Esophagus squamous epithelium (tissue), 5 donors: ENCODE results near the gene LAMA1. TPM values are rescaled to one million over a fixed set of nuclear protein-coding genes. Genes with fewer than 3 reads are reported as not detected.

Experiments used
- DNase-seq: peaks from one replicate; lab custom pipeline; 2025; lab: John Stamatoyannopoulos, UW
- H3K27ac ChIP-seq, 4 donors: fragments of 200-600 bp; sonication (generic); one replicate each; pipeline ENCODE4 v1.5.1; 2016 to 2019; ENCODE audit warnings: mild to moderate bottlenecking in 1 of 4
- H3K27me3 ChIP-seq, 4 donors: fragments of 200-600 bp; sonication (generic); 1 replicate in 3 of 4; 2 replicates in 1 of 4; pipeline versions ENCODE4 v1.5.1 to v1.6.0; 2017 to 2021; ENCODE audit warnings: antibody characterized with exemption in 1 of 4
- H3K36me3 ChIP-seq, 3 donors: fragments of 200-600 bp; sonication (generic); one replicate each; pipeline ENCODE4 v1.5.1; 2016 to 2019
- H3K4me1 ChIP-seq, 3 donors: fragments of 200-600 bp; sonication (generic); one replicate each; pipeline ENCODE4 v1.5.1; 2017 to 2019
- H3K4me3 ChIP-seq, 4 donors: fragments of 200-600 bp; sonication (generic); 1 replicate in 3 of 4; 2 replicates in 1 of 4; pipeline ENCODE4 v1.5.1; 2016 to 2019; ENCODE audit warnings: mild to moderate bottlenecking in 2 of 4, moderate library complexity in 1 of 4
- H3K9me3 ChIP-seq, 3 donors: fragments of 200-600 bp; sonication (generic); one replicate each; pipeline ENCODE4 v1.5.1; 2016 to 2019
- CTCF ChIP-seq, 6 experiments: fragments of 450-650 bp in 4 of 6; fragments of 200-600 bp in 2 of 6; sonication (generic) in 2 of 6; IDR thresholded peaks; one replicate each; pipeline ENCODE4 v1.5.1; 2016 to 2019; ENCODE audit warnings: antibody characterized with exemption in 6 of 6, mild to moderate bottlenecking in 4 of 6, moderate library complexity in 4 of 6
- POLR2A ChIP-seq, 4 donors: fragments of 450-650 bp; IDR thresholded peaks; one replicate each; pipeline ENCODE4 v1.6.1; 2017; ENCODE audit warnings: antibody characterized with exemption in 4 of 4, mild to moderate bottlenecking in 4 of 4, moderate library complexity in 3 of 4
- whole genome bisulfite sequencing, 2 donors: methylation state at CpG; one replicate each; pipeline ENCODE4 v1.1.5; 2018; 5-methylcytosine and 5-hydroxymethylcytosine counted together
- intact Hi-C: fragments of 100-400 bp; cut with DNase I; formaldehyde crosslinking; loops from one replicate; pipeline ENCODE4 v1.15.0; 2022
- total RNA-seq, 4 donors: library from RNA; depleted of rRNA; stranded (reverse); fragments of >200 nt; gene quantifications; one replicate each; pipeline ENCODE4 v1.1.0, GENCODE V29; 2016
- donor health status: DM: yes; HTN: yes; CAD: no.

LAMA1 gene
- total RNA-seq, 4 donors from 2014 or later = 0.08 to 2.7 (median 1.6) TPM

DNA sequence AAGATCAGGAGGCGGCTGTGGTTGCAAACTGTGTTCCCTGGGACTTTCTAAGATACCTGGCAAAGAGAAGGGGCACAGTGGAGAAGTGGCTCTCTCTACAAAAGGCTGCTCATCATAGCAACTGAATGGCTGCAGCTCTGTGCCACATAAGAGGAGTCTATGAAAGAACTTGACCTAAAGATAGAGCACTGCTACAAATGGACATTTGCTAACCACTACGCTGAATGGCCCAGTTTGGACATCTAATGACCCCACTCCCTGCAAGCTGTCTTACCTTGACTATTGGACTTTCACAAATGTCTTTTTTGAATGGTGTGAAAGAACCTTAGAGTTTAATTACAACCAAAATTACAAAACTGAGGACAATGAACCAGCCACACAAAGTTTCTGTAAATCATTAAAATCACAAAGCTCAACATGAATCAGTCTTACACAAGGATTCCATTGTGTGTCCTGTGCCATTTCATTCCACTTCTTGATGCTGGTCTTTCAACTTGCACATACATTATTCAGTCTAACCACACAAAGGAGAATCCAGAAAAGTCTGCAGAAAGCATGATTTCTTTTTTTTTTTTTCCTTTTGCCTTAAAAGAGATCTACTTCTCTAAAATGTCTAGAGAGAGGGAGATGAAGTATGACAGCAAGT is 154.0 kb downstream of the LAMA1 start:
- Histone ChIP-seq H3K4me1 (no peaks in the 10 kb centered on the region), H3K27ac (no peak overlapping the region), H3K27me3 (no peaks in the 10 kb centered on the region), H3K4me3 (no peak overlapping the region), H3K36me3 (no peaks in the 10 kb centered on the region), H3K9me3 (no peaks in the 10 kb centered on the region)
- WGBS, 2 donors = 92% methylated on average over 2 of the region's 2 CpGs; no CpG with 5 or more reads in 1 of the 2 donors
- TF ChIP-seq CTCF (IDR thresholded peaks at IDR 0.05) (no peak), POLR2A (IDR thresholded peaks at IDR 0.05) (no peak)
- intact Hi-C loops = no loop called here
- no peak for DNase-seq

DNA sequence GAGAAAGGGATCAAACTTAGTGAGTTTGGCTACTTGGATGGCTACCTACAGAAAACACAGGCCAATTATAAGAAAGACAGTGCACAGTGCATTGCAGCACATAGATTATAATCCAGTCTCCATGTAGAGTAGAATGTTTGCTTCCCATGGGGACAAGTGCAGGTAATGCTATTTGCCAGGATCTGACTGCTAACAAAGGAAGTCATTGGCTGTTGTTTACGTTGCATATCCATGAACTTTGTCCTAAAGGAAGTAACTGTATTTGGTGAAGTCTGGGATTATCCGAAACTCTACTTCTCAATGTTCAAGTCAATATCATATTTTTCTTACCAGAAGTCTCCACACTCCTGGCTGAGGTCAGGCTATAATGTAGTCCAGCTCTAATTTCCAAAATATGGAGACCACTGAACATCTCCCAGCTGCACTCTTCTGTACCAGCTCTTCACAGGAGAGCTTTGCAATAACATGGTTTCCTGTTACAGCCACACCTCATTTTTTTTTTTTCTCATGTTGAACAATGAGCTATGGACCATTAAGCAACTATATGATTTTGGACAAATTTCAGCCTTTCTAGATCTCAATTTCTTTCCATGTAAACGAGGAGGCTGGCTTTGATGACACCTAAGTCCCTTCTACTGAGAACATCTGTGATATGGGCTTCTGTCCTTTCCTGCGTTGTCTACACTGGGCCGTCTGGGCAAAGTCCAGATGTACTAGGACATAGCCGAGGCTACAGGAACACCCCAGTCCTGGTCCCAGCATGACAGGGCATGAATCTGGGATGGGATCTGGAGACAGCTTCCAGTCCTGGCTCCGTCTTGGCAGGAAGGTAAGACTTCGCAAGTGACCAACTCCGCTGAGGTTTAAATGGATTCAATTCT is 154.8 kb downstream of the LAMA1 start:
- Histone ChIP-seq H3K27me3 (no peaks in the 10 kb centered on the region), H3K4me3 (no peak overlapping the region), H3K9me3 (no peaks in the 10 kb centered on the region), H3K36me3 (no peaks in the 10 kb centered on the region), H3K4me1 (no peaks in the 10 kb centered on the region), H3K27ac (no peak overlapping the region)
- no peak for DNase-seq
- TF ChIP-seq POLR2A (IDR thresholded peaks at IDR 0.05) (no peak), CTCF (IDR thresholded peaks at IDR 0.05) (no peak)
- intact Hi-C loops = no loop called here
- WGBS, 2 donors = 64 to 69% methylated on average over 4 to 6 of the region's 9 CpGs

- whole genome bisulfite sequencing, 2 donors = 83 to 87% methylated on average over 7 to 8 of the region's 9 CpGs
Observed at GRCh38 chr18:6961331-6961730, 156.3 kb downstream of the LAMA1 start.

GRCh38 chr18:6960656-6961055 is 156.9 kb downstream of the LAMA1 start:
- no peaks in the 10 kb centered on the region for H3K4me1 ChIP-seq
- TF ChIP-seq CTCF (IDR thresholded peaks at IDR 0.05) (no peak), POLR2A (IDR thresholded peaks at IDR 0.05) (no peak)
- H3K9me3 ChIP-seq = no peaks in the 10 kb centered on the region
- WGBS, 2 donors = 52 to 66% methylated on average over 2 of the region's 2 CpGs
- intact Hi-C loops = no loop called here
- no peak overlapping the region for H3K4me3 ChIP-seq
- no peak overlapping the region for H3K27ac ChIP-seq
- no peak for DNase-seq
- H3K27me3 ChIP-seq = no peaks in the 10 kb centered on the region
- H3K36me3 ChIP-seq = no peaks in the 10 kb centered on the region

More at GRCh38 chr18:6961331-6961730, 156.3 kb downstream of the LAMA1 start:
- Histone ChIP-seq H3K27me3 (no peaks in the 10 kb centered on the region), H3K4me3 (no peak overlapping the region), H3K9me3 (no peaks in the 10 kb centered on the region), H3K4me1 (no peaks in the 10 kb centered on the region), H3K27ac (no peak overlapping the region), H3K36me3 (no peaks in the 10 kb centered on the region)
- no peak for TF ChIP-seq POLR2A (IDR thresholded peaks at IDR 0.05)
- no peak for TF ChIP-seq CTCF (IDR thresholded peaks at IDR 0.05)
- intact Hi-C loops = no loop called here
- no peak for DNase-seq

DNA sequence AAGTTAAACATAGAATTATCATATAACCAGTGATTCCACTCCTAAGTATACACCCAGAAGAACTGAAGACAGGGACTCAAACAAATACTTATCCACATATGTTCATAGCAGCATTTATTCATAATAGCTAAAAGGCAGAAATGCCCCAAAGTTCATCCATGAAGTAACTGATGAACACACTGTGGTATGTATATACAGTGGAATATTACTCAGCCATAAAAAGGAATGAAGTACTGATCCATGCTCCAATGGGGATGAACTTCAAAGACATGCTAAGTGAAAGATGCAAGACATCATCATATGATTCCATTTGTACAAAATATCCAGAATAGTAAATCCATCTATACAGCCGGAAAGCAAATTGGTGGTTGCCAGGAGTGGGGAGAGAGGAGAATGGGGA is 157.5 kb downstream of the LAMA1 start:
- H3K27ac ChIP-seq = no peak overlapping the region
- no peak for DNase-seq
- H3K4me3 ChIP-seq = no peak overlapping the region
- TF ChIP-seq CTCF (IDR thresholded peaks at IDR 0.05) (no peak), POLR2A (IDR thresholded peaks at IDR 0.05) (no peak)
- WGBS, 2 donors = 93 to 94% methylated on average over 1 of the region's 1 CpG
- intact Hi-C loops = no loop called here
- no peaks in the 10 kb centered on the region for H3K4me1 ChIP-seq
- H3K9me3 ChIP-seq = no peaks in the 10 kb centered on the region
- no peaks in the 10 kb centered on the region for H3K36me3 ChIP-seq
- H3K27me3 ChIP-seq = no peaks in the 10 kb centered on the region
